Measurements from ENCODE around the gene PPEF1.
"Not testable (repeated sequence)": the region's sequence is repeated elsewhere in the genome, so short reads cannot be mapped to it uniquely, and the experiment has no call there.

Gene PPEF1

GRCh38 chrX:18748499-18748898 lies 41.1 kb downstream of the PPEF1 start:
- H3K4me3 ChIP-seq (ENCODE audit: low read depth, low read length), result no peak overlapping the region
- no peak for DNase-seq (ENCODE audit: low read depth)
- TF ChIP-seq MAX (IDR thresholded peaks at IDR 0.05; ENCODE audit: low read depth, low read length) (no peak), MYC (IDR thresholded peaks at IDR 0.05; ENCODE audit: low read depth, low read length) (no peak), POLR2A (IDR thresholded peaks at IDR 0.05; ENCODE audit: extremely low read depth, insufficient read length) (no peak), CTCF (IDR thresholded peaks at IDR 0.05; ENCODE audit: low read depth, low read length) (no peak)

GRCh38 chrX:18753631-18754030 lies 46.2 kb downstream of the PPEF1 start:
- TF ChIP-seq MAX (IDR thresholded peaks at IDR 0.05; ENCODE audit: low read depth, low read length) (no peak), CTCF (IDR thresholded peaks at IDR 0.05; ENCODE audit: low read depth, low read length) (no peak), POLR2A (IDR thresholded peaks at IDR 0.05; ENCODE audit: extremely low read depth, insufficient read length) (no peak), MYC (IDR thresholded peaks at IDR 0.05; ENCODE audit: low read depth, low read length) (no peak)

GRCh38 chrX:18755651-18756050 lies 48.2 kb downstream of the PPEF1 start:
- DNase-seq (ENCODE audit: low read depth), result no peak
- H3K4me3 ChIP-seq (ENCODE audit: low read depth, low read length), result no peak overlapping the region
- no peak for TF ChIP-seq MAX (IDR thresholded peaks at IDR 0.05; ENCODE audit: low read depth, low read length)

More at GRCh38 chrX:18753631-18754030, 46.2 kb downstream of the PPEF1 start:
- no peak overlapping the region for H3K4me3 ChIP-seq (ENCODE audit: low read depth, low read length)
- DNase-seq (ENCODE audit: low read depth), result no peak

- DNase-seq (ENCODE audit: low read depth), result no peak
- TF ChIP-seq CTCF (IDR thresholded peaks at IDR 0.05; ENCODE audit: low read depth, low read length), result no peak
- TF ChIP-seq MAX (IDR thresholded peaks at IDR 0.05; ENCODE audit: low read depth, low read length), result no peak
- TF ChIP-seq POLR2A (IDR thresholded peaks at IDR 0.05; ENCODE audit: extremely low read depth, insufficient read length), result no peak
- no peak for TF ChIP-seq MYC (IDR thresholded peaks at IDR 0.05; ENCODE audit: low read depth, low read length)
- H3K4me3 ChIP-seq (ENCODE audit: low read depth, low read length), result no peak overlapping the region
Measured at GRCh38 chrX:18757956-18758932, 50.8 kb downstream of the PPEF1 start.

GRCh38 chrX:18761750-18762149 lies 54.3 kb downstream of the PPEF1 start:
- no peak for DNase-seq (ENCODE audit: low read depth)
- no peak overlapping the region for H3K4me3 ChIP-seq (ENCODE audit: low read depth, low read length)
- no peak for TF ChIP-seq CTCF (IDR thresholded peaks at IDR 0.05; ENCODE audit: low read depth, low read length)
- no peak for TF ChIP-seq MAX (IDR thresholded peaks at IDR 0.05; ENCODE audit: low read depth, low read length)
- TF ChIP-seq MYC (IDR thresholded peaks at IDR 0.05; ENCODE audit: low read depth, low read length), result no peak
- no peak for TF ChIP-seq POLR2A (IDR thresholded peaks at IDR 0.05; ENCODE audit: extremely low read depth, insufficient read length)

GRCh38 chrX:18763106-18763505 lies 55.7 kb downstream of the PPEF1 start:
- DNase-seq (ENCODE audit: low read depth); H3K4me3 ChIP-seq (ENCODE audit: low read depth, low read length): not testable (repeated sequence)

Measured in NB4 (cell line).